ENCODE data around the gene PACRG.
A peak's percentile ranks its signal among the peaks of the same experiment; 100 is the strongest.

PACRG gene

GRCh38 chr6:163218361-163218894, 490.7 kb downstream of the PACRG start:
- no peak for DNase-seq

DNA sequence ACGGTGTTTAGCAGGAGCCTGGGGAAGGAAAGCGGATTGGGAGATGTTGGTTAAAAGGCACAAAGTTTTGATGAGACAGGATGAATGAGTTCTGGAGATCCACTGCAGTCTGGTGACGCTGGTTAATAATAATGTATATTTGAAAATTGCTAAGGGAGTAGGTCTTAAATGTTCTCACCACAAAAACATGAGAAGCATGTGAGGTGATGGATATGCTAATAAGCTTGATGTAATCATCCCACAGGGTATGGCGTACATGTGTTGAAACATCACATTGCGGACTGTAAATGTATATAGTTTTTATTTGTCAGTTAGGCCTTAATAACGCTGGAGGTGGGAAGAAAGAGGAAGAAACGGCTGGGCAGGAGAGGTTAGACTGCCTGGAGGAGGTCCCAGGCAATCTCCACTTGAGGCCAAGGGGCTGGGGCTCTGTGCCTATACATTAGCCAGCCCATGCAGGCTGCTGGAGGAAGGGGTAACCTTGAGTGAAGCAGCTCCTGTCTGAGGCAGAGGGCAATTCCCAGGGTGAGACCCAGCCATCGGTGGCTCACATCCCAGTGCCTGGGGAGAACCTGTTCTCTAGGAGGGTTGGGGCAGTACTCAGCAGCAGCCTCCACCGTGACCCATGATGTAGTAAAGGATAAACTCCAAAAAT, 498.5 kb downstream of the PACRG start:
- no peak for DNase-seq

DNA sequence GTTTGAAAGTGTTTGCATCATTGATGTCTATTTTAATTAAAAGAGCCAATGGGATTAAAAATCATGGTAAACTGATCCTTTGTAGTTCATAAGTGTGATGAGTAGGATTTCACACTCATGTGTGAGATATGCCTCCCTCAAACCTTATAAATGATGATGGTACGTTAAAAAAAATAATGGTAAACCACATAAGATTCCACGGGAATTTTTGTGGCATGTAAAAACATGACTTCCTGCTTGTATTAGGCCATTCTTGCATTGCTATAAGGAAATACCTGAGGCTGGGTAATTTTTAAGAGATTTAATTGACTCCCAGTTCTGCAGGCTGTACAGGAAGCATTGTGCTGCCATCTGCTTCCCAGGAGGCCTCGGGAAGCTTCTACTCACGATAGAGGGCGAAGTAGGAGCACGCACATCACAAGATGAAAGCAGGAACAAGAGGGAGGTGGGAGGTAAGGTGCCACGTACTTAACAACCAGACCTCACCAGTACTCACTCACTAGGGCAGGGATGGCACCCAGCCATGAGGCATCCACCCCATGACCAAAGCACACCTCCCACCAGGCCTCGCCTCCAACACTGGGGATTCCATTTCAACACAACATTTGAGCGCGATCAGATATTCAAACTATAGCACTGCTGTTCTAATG, 499.2 kb downstream of the PACRG start:
- no peak for DNase-seq

GRCh38 chr6:163228041-163228440, 500.3 kb downstream of the PACRG start:
- DNase-seq: no peak

GRCh38 chr6:163229050-163229449, 501.3 kb downstream of the PACRG start:
- no peak for DNase-seq

DNA sequence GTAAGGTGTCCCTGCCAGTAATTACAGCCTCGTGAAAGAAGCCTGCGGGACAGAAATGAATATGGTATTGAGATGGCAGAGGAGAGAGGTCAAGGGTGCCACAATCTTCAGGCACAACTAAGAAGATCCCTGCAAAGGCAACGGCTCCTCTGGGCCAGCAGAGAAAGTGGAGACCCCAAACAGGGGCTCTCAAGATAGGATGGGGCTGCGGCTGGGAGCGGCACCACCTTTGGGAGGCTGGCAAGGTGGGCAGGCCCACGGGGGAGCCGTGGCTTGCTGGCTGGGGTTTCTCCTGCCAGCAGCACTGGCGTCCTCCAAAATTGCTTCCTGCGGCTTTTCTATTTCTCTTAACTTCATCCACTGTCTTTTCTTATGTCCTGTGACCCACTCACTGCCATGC, 503.1 kb downstream of the PACRG start:
- no peak for DNase-seq

- no peak for DNase-seq
These were observed 503.7 kb downstream of the PACRG start for GRCh38 chr6:163231356-163232014.

- no peak for DNase-seq
These were observed 504.3 kb downstream of the PACRG start for GRCh38 chr6:163232015-163232523.

GRCh38 chr6:163232649-163233048, 504.9 kb downstream of the PACRG start:
- no peak for DNase-seq

- DNase-seq: no peak
These were observed 509.3 kb downstream of the PACRG start for GRCh38 chr6:163237110-163237509.

- DNase-seq: no peak
These were observed 512.0 kb downstream of the PACRG start for GRCh38 chr6:163239572-163240340.

DNA sequence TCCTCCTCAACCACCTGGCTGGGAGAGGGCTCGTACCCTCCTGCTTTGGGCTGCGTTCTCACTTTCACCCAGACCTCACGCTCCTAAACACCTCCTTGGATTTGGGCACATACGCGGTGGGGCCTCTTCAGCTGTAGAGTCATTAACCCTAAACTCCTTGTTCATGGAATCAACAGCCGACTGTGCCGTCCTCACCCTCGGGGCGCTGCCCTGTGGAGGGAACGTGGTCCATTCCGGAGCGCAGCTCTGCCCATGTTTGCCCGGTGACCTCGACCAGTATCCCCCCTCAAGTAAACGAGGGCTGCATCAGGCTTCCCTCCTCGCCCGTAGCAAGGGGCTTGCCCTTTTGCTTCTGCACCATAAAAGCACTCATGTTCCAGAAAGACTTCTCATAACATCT, 512.8 kb downstream of the PACRG start:
- DNase-seq: no peak

DNA sequence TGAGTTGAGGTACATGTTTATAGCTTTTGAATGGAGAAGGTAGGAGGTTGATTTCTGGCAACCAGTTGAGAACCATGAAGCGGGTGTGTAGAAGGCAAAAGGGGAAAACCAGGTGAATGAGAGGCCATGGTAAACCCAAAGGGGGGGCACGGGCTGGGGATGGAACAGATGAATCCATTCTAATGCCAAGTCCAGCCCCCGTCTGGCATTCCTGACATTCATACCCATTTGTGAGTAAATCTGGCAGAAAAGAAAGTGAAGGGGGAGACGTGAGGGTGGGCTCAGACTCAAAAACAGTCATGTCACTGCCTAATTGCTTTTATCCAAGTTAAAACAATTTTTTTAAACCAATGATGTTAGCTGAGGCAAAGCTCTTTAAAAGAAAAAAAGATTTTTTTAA, 513.9 kb downstream of the PACRG start:
- DNase-seq: no peak

DNA sequence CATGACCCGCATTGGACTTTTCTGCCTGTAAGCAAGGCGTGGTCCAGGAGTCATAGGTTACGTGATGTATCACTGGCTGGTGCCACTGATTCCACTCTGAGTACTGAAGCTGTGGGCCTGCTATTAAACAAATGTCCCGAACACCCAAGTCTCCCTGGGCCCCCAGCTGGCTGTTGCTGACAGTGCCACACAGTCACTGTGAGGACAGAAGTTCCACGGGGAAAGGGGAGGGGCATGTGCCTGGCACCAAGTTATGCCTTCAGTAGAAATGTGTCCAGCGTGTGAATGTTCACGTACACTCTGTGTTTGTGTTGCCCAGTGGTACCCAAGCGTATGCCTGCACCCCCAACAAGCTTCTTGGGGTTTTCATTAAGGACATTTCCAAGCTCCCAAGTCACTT, 515.3 kb downstream of the PACRG start:
- DNase-seq: no peak

DNA sequence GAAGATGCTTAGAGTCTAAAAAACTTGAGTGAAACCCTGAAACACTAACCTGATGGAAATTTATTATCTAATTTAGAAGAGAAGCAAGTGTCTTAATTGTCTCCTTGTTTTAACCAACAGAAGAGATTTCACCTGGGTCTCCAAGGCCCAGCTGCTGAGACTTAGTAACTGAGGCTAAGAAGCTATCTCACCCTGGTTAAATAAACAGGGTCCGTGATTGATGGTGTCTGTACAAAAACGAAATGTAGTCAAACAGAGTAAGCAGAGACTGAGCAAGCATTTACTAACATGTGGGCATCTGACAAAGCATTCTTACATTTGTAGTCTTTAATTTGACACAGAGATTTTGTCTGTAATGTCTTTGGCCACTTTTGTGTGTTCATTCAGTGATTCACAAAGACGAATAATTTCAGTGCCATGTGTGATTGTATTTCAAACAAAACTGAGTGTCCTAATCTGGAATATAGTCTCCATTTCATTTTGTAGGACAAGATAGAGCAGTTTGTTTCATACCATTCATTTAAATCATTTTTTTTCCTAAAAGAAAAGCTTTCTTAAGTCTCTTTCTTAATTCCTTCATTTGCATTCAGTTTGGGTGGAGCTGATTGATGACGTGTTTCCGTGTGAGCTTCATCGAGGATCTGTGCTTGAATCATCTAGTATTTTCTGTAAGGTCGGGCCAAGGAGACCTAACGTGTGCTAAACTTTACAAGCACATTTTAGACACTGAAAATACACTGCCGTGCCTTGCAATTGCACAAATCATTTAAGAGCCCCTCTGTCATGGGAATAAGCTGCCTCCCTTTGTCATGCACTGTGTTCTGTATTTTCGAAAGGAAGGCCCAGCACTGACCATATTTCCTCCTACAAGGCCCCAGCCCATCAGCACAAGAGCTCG, 516.2 kb downstream of the PACRG start:
- DNase-seq: no peak

- DNase-seq: no peak
These were observed 520.3 kb downstream of the PACRG start for GRCh38 chr6:163248051-163248450.

DNA sequence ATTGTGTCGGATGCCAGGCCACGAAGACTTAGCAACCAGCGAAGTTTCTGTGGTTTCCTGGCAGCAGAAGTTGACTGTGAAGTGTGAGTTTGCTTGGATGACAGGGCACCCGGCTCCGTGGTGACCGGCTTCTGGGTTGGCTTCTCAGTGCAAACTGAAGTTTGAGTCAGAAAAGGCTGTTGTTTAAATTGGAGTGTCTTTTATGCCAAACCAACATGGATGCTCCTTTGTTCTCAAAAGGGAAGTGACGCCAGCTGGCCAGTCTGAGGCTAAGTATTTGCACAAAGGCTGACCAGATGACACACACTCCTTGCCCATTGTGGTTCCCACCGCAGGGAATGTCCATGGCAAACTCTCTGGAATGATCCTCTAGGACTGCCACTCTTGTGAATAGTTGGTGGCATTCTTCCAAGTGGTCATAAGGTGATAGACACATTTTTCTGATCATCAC, 521.9 kb downstream of the PACRG start:
- peak in 1 of 5 experiments; percentile 31 for DNase-seq

DNA sequence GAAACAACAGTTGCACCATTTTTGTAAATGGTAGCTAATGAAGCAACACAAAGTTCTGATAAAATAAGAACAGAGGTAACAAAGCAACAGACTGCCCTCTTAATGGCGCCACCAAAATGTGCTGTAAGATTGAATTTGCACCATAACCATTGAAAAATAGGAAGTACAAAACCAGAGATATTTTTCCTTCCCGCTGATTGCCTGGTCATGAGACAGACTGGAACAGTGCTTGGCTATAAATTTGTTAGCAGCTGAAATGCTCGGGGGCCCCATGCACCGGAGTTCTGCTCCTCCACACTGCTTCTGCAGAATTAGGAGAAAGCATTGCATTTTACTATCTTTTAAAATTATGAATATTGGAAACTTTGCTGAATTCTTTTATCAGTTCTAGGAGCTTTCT, 522.3 kb downstream of the PACRG start:
- no peak for DNase-seq

GRCh38 chr6:163252061-163252591, 524.4 kb downstream of the PACRG start:
- peak in 1 of 5 experiments; percentile 3 for DNase-seq

DNA sequence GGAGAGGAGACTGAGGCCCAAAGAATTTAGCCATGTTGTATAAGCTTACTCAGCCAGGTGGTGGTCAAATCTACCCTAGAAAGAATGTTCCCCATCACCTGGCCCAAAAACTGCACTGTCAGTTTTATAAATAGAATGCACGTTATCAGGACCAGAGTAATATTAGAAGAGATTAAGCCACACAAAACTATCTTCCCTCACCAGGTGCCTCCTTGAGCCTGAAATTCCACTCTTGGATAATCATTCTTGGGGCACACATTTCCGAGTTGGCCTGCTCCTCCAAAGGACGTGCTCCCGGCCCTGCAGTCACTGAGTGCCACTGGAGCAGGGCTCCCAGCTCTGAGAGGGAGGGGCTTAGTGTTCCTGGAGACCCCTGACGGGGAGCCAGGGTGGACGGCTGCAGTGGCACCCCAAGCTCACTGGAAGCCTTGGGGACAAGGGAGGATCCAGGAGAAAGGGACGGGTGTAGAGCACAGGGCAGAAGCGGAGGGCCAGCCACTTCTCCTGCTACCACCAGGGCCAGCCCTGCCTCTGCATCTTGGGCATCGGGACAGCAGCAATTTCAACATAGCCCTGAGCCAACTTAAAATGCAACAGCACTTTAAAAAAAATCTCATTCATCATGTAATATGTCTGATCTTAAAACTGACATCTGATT, 525.9 kb downstream of the PACRG start:
- no peak for DNase-seq

DNA sequence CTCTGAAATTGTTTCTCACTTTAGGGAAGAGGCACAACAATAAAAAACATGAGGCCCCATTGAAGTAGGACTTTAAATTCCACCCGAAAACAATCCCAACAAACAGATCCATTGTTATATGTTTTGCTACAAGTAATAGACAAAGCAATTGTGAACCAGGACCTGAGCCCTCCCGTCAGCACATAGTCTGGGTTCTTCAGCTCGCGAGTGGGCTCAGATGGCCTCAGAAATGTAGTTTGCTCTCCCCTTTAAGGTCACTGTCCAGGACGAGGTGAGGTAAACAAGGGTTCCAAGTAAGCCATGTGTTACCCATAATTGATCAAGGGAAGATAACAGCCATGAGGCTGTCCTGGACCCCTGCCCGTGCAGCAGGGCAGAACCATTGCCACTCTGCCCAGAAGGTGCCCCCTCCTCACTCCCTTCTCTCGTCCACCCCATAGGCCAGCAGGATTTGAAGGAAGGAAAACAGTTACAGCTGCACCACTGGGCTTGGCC, 526.6 kb downstream of the PACRG start:
- no peak for DNase-seq
